HepG2 (cell line): ENCODE measurements around the gene TBC1D22A. TPM values are rescaled to one million over a fixed set of nuclear protein-coding genes. Genes with fewer than 3 reads are reported as not detected.

ENCODE experiments used
- AFF4 ChIP-seq: sonication (generic); formaldehyde crosslinking; IDR thresholded peaks from 2 replicates; pipeline ENCODE4 v1.4.0; 2020; ENCODE audit warnings: missing genetic modification reagents
- ATAD3A ChIP-seq: sonication (generic); formaldehyde crosslinking; IDR thresholded peaks from 2 replicates; pipeline ENCODE4 v1.4.0; 2020; ENCODE audit warnings: missing genetic modification reagents
- ATF7 ChIP-seq, 2 experiments: fragments of 450-650 bp in 1 of 2; sonication (generic) in 1 of 2; formaldehyde crosslinking in 1 of 2; IDR thresholded peaks; 2 replicates each; pipeline versions ENCODE4 v1.4.0 to v1.6.1; 2016 to 2020; ENCODE audit warnings: antibody characterized with exemption in 1 of 2, mild to moderate bottlenecking in 1 of 2, missing genetic modification reagents in 1 of 2
- CBFB ChIP-seq: sonication (generic); formaldehyde crosslinking; IDR thresholded peaks from 2 replicates; pipeline ENCODE4 v1.4.0; 2020; ENCODE audit warnings: missing genetic modification reagents
- DPF2 ChIP-seq: sonication (generic); formaldehyde crosslinking; IDR thresholded peaks from 2 replicates; pipeline ENCODE4 v1.4.0; 2020; ENCODE audit warnings: mild to moderate bottlenecking, low read depth, missing genetic modification reagents, borderline replicate concordance
- FOSL1 ChIP-seq: sonication (generic); formaldehyde crosslinking; IDR thresholded peaks from 2 replicates; pipeline ENCODE4 v1.9.0; 2021; ENCODE audit warnings: missing genetic modification reagents, borderline replicate concordance
- HMGA1 ChIP-seq: sonication (generic); formaldehyde crosslinking; conservative IDR thresholded peaks from 2 replicates; pipeline ENCODE4 v1.4.0; 2020; ENCODE audit warnings: missing genetic modification reagents
- NR1H2 ChIP-seq: sonication (generic); formaldehyde crosslinking; IDR thresholded peaks from 2 replicates; pipeline ENCODE4 v1.8.1; 2022; ENCODE audit warnings: low read depth, missing genetic modification reagents, borderline replicate concordance
- NR2C2 ChIP-seq: sonication (generic); formaldehyde crosslinking; IDR thresholded peaks from 2 replicates; pipeline ENCODE4 v1.4.0; 2020; ENCODE audit warnings: missing genetic modification reagents, mild to moderate bottlenecking, moderate library complexity, borderline replicate concordance
- ONECUT2 ChIP-seq: sonication (generic); formaldehyde crosslinking; IDR thresholded peaks from 2 replicates; pipeline ENCODE4 v1.4.0; 2020; ENCODE audit warnings: missing genetic modification reagents
- POGK ChIP-seq: sonication (generic); formaldehyde crosslinking; conservative IDR thresholded peaks from 2 replicates; pipeline ENCODE4 v1.8.0; 2022; ENCODE audit warnings: mild to moderate bottlenecking, moderate library complexity, missing genetic modification reagents
- POLR2AphosphoS5 ChIP-seq: IDR thresholded peaks from 2 replicates; pipeline ENCODE4 v1.6.1; 2012; ENCODE audit warnings: low read depth, low read length
- POLR2G ChIP-seq: fragments of 200-400 bp; formaldehyde crosslinking; IDR thresholded peaks from 2 replicates; pipeline ENCODE4 v1.6.1; 2018; ENCODE audit warnings: mild to moderate bottlenecking, low read depth, low read length, moderate library complexity
- ZBED4 ChIP-seq: sonication (generic); formaldehyde crosslinking; IDR thresholded peaks from 2 replicates; pipeline ENCODE4 v1.4.0; 2020; ENCODE audit warnings: missing genetic modification reagents, borderline replicate concordance
- ZNF253 ChIP-seq: sonication (generic); formaldehyde crosslinking; IDR thresholded peaks from 2 replicates; pipeline ENCODE4 v1.8.0; 2022; ENCODE audit warnings: mild to moderate bottlenecking, missing genetic modification reagents, borderline replicate concordance
- ZNF274 ChIP-seq: sonication (generic); formaldehyde crosslinking; IDR thresholded peaks from 2 replicates; pipeline ENCODE4 v1.5.1; 2020; ENCODE audit warnings: mild to moderate bottlenecking, missing genetic modification reagents
- ZNF329 ChIP-seq: sonication (generic); formaldehyde crosslinking; IDR thresholded peaks from 2 replicates; pipeline ENCODE4 v1.9.0; 2021; ENCODE audit warnings: low read depth, mild to moderate bottlenecking, missing genetic modification reagents
- ZZZ3 ChIP-seq: sonication (generic); formaldehyde crosslinking; IDR thresholded peaks from 2 replicates; pipeline ENCODE4 v1.4.0; 2020; ENCODE audit warnings: missing genetic modification reagents, mild to moderate bottlenecking, borderline replicate concordance
- polyA plus RNA-seq, 8 experiments: library from polyadenylated mRNA; depleted of rRNA in 3 of 8; stranded (reverse) in 7 of 8; unstranded in 1 of 8; fragments of >200 nt; fragmentation: Illumina TruSeq in 4 of 8; extraction: Trizol in 4 of 8; gene quantifications; 2 replicates each; pipeline versions ENCODE4 v1.2.1 to v1.2.3, GENCODE V29; 2011 to 2016; ENCODE audit warnings: low read depth in 4 of 8, missing spikeins in 1 of 8, mixed read lengths in 1 of 8; ENCODE audit not compliant: insufficient read depth in 1 of 8
- total RNA-seq, 5 experiments: library from RNA; depleted of rRNA; stranded (reverse); fragments of >200 nt; fragmentation: Illumina TruSeq; extraction: Trizol; gene quantifications; 2 replicates each; pipeline ENCODE4 v1.2.3, GENCODE V29; 2016; ENCODE audit warnings: low read depth in 1 of 5

TBC1D22A gene
- total and polyA plus RNA-seq, 2 of the 13 experiments (the other 11 are each of a cell fraction or from before 2014, with no cell fraction given), result 17.3 to 18.0 TPM

GRCh38 chr22:46762238-46763050, at the start of gene TBC1D22A (continued):
- TF ChIP-seq NR1H2 (CRISPR knock-in tag) (no peak), ZNF329 (CRISPR knock-in tag) (peak; percentile 53; the same call in 1 of the 2 replicates), DPF2 (no peak), ZBED4 (CRISPR knock-in tag) (peak; percentile 82; the same call in 1 of the 2 replicates), FOSL1 (no peak), CBFB (peak; percentile 81), NR2C2 (CRISPR knock-in tag) (peak; percentile 99), ZZZ3 (CRISPR knock-in tag) (peak; percentile 66; the same call in 1 of the 2 replicates), ZNF274 (peak; percentile 83; the same call in 1 of the 2 replicates), ZNF253 (CRISPR knock-in tag) (0 out of 2 replicates have a peak, but pooled peaks have one; percentile 38), ATF7 (IDR thresholded peaks at IDR 0.05) (no peak), ATF7 (CRISPR knock-in tag; IDR thresholded peaks at IDR 0.05) (no peak), POGK (CRISPR knock-in tag) (peak; percentile 87), HMGA1 (CRISPR knock-in tag) (no peak), ATAD3A (CRISPR knock-in tag) (no peak), POLR2AphosphoS5 (peak; percentile 98), AFF4 (0 out of 2 replicates have a peak, but pooled peaks have one; percentile 66), POLR2G (peak; percentile 100), ONECUT2 (CRISPR knock-in tag) (no peak)
